Body of pancreas (tissue), 4 donors: ENCODE data around the gene FAM199X.

Source experiments
- CTCF ChIP-seq, 7 experiments: fragments of 450-650 bp in 4 of 7; fragments of 200-600 bp in 3 of 7; sonication (generic) in 3 of 7; IDR thresholded peaks; one replicate each; pipeline ENCODE4 v1.5.1; 2016 to 2019; ENCODE audit warnings: antibody characterized with exemption in 7 of 7
- POLR2A ChIP-seq, 3 donors: fragments of 450-650 bp; IDR thresholded peaks; one replicate each; pipeline ENCODE4 v1.6.1; 2016; ENCODE audit warnings: antibody characterized with exemption in 3 of 3, mild to moderate bottlenecking in 2 of 3

GRCh38 chrX:104168127-104168526 lies 1.9 kb downstream of the FAM199X start:
- no peak for TF ChIP-seq CTCF (IDR thresholded peaks at IDR 0.05)
- no peak for TF ChIP-seq POLR2A (IDR thresholded peaks at IDR 0.05)
